GM18520 (cell line): ENCODE measurements around the gene ADIRF.
"Not testable (repeated sequence)": the region's sequence is repeated elsewhere in the genome, so short reads cannot be mapped to it uniquely, and the experiment has no call there.

ENCODE experiments used
- ATAC-seq: cut with Tn5 transposase; IDR thresholded peaks from one replicate; pipeline ENCODE4 v1.9.1; 2021; ENCODE audit not compliant: unreplicated experiment

Gene ADIRF

DNA sequence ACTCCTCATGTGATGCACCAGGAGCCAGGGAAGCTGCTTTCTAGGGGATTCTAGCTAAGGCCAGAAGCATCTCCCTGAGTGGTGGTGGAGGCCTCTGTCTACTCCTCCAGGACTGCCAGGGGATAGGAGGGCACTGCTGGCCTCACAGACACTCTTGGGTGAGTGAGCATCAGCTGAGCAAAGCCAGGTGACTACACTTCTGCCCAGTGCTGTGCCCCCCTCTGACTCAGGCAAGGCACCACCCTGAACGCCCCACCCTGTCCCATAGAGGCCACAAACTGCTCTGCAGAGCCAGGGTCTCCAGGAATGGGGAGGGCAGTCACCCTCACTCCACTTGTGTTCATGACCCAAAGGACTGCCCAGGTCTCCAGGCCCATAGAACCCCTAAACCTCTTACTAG is 51.2 kb downstream of the ADIRF start:
- ATAC-seq, result not testable (repeated sequence)

DNA sequence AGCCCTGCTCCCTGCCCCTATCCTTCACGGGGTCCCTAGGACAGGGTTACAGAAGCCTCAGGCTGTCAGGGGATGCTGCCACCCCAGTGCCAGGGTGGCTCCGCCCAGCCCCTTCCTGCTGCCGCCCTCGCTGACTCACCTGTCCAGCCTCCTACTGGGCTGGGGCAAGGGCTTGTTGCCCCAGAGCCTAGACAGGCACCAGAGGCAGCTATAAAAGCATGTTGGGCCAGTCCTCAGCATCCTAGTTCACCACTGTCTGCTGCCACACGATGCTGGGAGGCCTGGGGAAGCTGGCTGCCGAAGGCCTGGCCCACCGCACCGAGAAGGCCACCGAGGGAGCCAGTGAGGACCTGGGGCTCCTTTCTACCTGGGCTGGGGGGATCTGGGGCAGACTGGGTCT is 51.8 kb downstream of the ADIRF start, which contains the start of gene FAM25A:
Gene FAM25A, plus strand, starts transcription at position 239 of the 400 bp plus-strand sequence. Its CDS starts 31 bp downstream, at position 270.
- ATAC-seq, result not testable (repeated sequence)
